ENCODE results near the gene BOC. TPM values are rescaled to one million over a fixed set of nuclear protein-coding genes. Genes with fewer than 3 reads are reported as not detected.

Gene BOC
- total and polyA plus RNA-seq, 5 experiments from 2014 or later = not detected

DNA sequence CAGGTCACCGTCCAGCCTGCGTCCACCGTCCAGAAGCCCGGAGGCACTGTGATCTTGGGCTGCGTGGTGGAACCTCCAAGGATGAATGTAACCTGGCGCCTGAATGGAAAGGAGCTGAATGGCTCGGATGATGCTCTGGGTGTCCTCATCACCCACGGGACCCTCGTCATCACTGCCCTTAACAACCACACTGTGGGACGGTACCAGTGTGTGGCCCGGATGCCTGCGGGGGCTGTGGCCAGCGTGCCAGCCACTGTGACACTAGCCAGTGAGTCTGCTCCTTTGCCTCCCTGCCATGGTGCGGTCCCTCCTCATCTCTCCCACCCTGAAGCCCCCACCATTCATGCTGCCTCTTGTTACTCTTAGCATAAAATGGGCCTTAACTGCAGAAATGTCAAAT lies 39.2 kb downstream of the BOC start:
- Mint-ChIP-seq H3K4me3 (no peak overlapping the region), H3K4me1 (peaks cover 0 to 3% (median 0%) of the 10 kb centered on the region in 4 donors), H3K9me3 (no peaks in the 10 kb centered on the region), H3K36me3 (no peaks in the 10 kb centered on the region), H3K27ac (no peak overlapping the region), H3K27me3 (peaks cover 0 to 15% (median 2%) of the 10 kb centered on the region in 5 donors)
- POLR2A ChIA-PET = no interaction called here
- DNase-seq (no peak), ATAC-seq (no peak)

DNA sequence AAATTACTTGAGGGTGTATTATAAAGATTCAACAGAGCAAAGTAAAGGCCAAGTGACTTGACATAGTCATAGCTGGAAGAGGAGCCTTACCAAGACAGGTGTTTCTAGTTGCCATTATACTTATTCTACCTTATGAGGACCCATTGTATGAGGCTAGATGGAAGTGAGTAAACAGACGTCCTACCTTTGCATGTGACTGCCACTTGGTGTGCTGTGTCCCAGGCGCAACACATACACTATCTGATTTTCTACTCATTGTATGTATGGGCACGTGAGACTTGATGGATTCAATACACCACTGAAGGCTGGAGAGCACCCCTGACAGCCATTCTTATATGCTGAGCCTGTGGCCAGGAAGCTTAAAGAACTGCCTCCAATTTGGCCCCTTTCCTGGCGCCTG lies 40.5 kb downstream of the BOC start:
- Mint-ChIP-seq H3K4me3 (no peak overlapping the region), H3K4me1 (peaks cover 0 to 3% (median 0%) of the 10 kb centered on the region in 4 donors), H3K36me3 (no peaks in the 10 kb centered on the region), H3K27me3 (peaks cover 0 to 10% (median 0%) of the 10 kb centered on the region in 5 donors), H3K27ac (no peak overlapping the region), H3K9me3 (no peaks in the 10 kb centered on the region)
- no peak for DNase-seq
- no peak for ATAC-seq
- POLR2A ChIA-PET = no interaction called here

DNA sequence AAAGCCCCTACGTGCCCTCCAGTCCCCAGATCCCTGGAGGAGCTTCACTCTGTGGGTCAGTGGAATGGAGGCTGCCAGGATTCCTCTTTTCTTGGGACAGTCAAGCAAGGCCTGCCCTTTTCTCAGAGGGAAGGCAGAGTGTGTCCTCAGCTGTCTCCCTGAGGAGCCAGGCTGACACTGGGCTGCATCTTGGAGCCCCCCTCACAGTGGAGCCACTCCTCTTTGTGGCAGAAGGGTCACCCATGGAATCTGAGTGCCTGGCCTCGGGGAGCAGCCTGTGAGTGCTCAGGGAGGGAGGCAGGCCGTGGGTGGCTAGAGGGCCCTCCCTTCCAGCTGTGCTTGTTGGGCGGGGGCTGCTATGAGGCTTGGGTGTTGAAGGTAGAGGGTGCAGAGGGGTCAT lies 41.2 kb downstream of the BOC start:
- H3K9me3 Mint-ChIP-seq = no peaks in the 10 kb centered on the region
- H3K4me1 Mint-ChIP-seq = peaks cover 0 to 3% (median 0%) of the 10 kb centered on the region in 4 donors
- no peak for ATAC-seq
- no peak overlapping the region for H3K27ac Mint-ChIP-seq
- H3K27me3 Mint-ChIP-seq = peaks cover 0 to 7% (median 0%) of the 10 kb centered on the region in 5 donors
- no peaks in the 10 kb centered on the region for H3K36me3 Mint-ChIP-seq
- POLR2A ChIA-PET = no interaction called here
- DNase-seq = no peak
- H3K4me3 Mint-ChIP-seq = no peak overlapping the region

- H3K9me3 Mint-ChIP-seq = no peaks in the 10 kb centered on the region
- POLR2A ChIA-PET = no interaction called here
- H3K4me1 Mint-ChIP-seq = peaks cover 0 to 3% (median 0%) of the 10 kb centered on the region in 4 donors
- H3K4me3 Mint-ChIP-seq = no peak overlapping the region
- H3K27ac Mint-ChIP-seq = no peak overlapping the region
- DNase-seq (no peak), ATAC-seq (no peak)
- H3K27me3 Mint-ChIP-seq = peaks cover 0 to 4% (median 0%) of the 10 kb centered on the region in 5 donors
- H3K36me3 Mint-ChIP-seq = no peaks in the 10 kb centered on the region
These were observed 42.3 kb downstream of the BOC start for GRCh38 chr3:113253702-113254101.

- H3K4me1 Mint-ChIP-seq = peaks cover 0 to 3% (median 0%) of the 10 kb centered on the region in 4 donors
- peaks cover 0 to 1% (median 0%) of the 10 kb centered on the region in 5 donors for H3K27me3 Mint-ChIP-seq
- no peak overlapping the region for H3K27ac Mint-ChIP-seq
- no peaks in the 10 kb centered on the region for H3K9me3 Mint-ChIP-seq
- H3K4me3 Mint-ChIP-seq = no peak overlapping the region
- POLR2A ChIA-PET = no interaction called here
- DNase-seq (no peak), ATAC-seq (no peak)
- no peaks in the 10 kb centered on the region for H3K36me3 Mint-ChIP-seq
These were observed 43.0 kb downstream of the BOC start for GRCh38 chr3:113254171-113254947.

GRCh38 chr3:113255100-113255853 lies 43.9 kb downstream of the BOC start:
- H3K4me3 Mint-ChIP-seq = no peak overlapping the region
- ATAC-seq = no peak
- no peaks in the 10 kb centered on the region for H3K9me3 Mint-ChIP-seq
- no peak overlapping the region for H3K27ac Mint-ChIP-seq
- POLR2A ChIA-PET = no interaction called here
- no peaks in the 10 kb centered on the region for H3K27me3 Mint-ChIP-seq
- no peaks in the 10 kb centered on the region for H3K36me3 Mint-ChIP-seq
- peaks cover 0 to 3% (median 0%) of the 10 kb centered on the region in 4 donors for H3K4me1 Mint-ChIP-seq
- DNase-seq = no peak

- peaks cover 0 to 2% (median 0%) of the 10 kb centered on the region in 5 donors for H3K27me3 Mint-ChIP-seq
- H3K4me1 Mint-ChIP-seq = peaks cover 0 to 3% (median 0%) of the 10 kb centered on the region in 4 donors
- DNase-seq = no peak
- POLR2A ChIA-PET = no interaction called here
- H3K9me3 Mint-ChIP-seq = no peaks in the 10 kb centered on the region
- no peak overlapping the region for H3K4me3 Mint-ChIP-seq
- no peak overlapping the region for H3K27ac Mint-ChIP-seq
- H3K36me3 Mint-ChIP-seq = no peaks in the 10 kb centered on the region
- no peak for ATAC-seq
These were observed 44.7 kb downstream of the BOC start for GRCh38 chr3:113255854-113256615.

GRCh38 chr3:113258361-113258760 lies 47.0 kb downstream of the BOC start:
- DNase-seq (no peak), ATAC-seq (no peak)
- POLR2A ChIA-PET = no interaction called here
- Mint-ChIP-seq H3K9me3 (no peaks in the 10 kb centered on the region), H3K27me3 (peaks cover 0 to 5% (median 2%) of the 10 kb centered on the region in 5 donors), H3K4me3 (no peak overlapping the region), H3K27ac (no peak overlapping the region), H3K36me3 (no peaks in the 10 kb centered on the region), H3K4me1 (peaks cover 0 to 3% (median 0%) of the 10 kb centered on the region in 4 donors)

GRCh38 chr3:113259196-113259595 lies 47.8 kb downstream of the BOC start:
- Mint-ChIP-seq H3K4me3 (no peak overlapping the region), H3K36me3 (no peaks in the 10 kb centered on the region), H3K9me3 (no peaks in the 10 kb centered on the region), H3K27ac (no peak overlapping the region), H3K27me3 (peaks cover 0 to 5% (median 2%) of the 10 kb centered on the region in 5 donors), H3K4me1 (no peaks in the 10 kb centered on the region)
- ATAC-seq = no peak
- DNase-seq = no peak
- POLR2A ChIA-PET = no interaction called here

DNA sequence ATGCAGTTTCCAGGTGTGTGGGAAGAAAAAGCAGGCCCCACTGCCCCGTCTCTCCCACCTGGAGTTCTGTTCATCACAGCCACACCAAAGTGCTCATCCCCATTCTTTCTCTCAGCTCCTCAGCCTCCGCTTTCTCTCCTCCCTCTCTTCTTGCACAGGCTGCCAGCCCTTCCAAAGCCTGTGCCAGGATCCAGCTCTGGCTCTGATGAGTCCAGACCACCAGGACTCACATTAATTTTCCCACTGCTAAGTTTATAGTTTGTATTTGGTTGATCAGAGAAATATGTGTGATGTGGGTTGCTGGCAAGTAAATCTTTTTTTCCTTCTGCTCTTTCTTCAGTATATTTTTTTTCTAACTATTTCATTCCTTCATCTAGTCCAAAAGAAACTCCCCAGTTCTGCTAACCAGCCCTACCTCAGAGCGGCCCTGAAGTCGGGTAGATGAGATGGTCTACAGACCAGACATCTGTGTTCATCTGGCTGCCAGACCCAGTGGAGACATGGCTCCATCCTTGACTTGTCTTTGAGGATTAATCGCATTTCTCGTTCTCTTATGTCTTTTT lies 49.8 kb downstream of the BOC start:
- H3K9me3 Mint-ChIP-seq = no peaks in the 10 kb centered on the region
- no peaks in the 10 kb centered on the region for H3K36me3 Mint-ChIP-seq
- DNase-seq (no peak), ATAC-seq (no peak)
- POLR2A ChIA-PET = no interaction called here
- no peak overlapping the region for H3K4me3 Mint-ChIP-seq
- no peaks in the 10 kb centered on the region for H3K4me1 Mint-ChIP-seq
- peaks cover 0 to 5% (median 2%) of the 10 kb centered on the region in 5 donors for H3K27me3 Mint-ChIP-seq
- no peak overlapping the region for H3K27ac Mint-ChIP-seq

GRCh38 chr3:113261626-113262303 lies 50.4 kb downstream of the BOC start:
- H3K27ac Mint-ChIP-seq = no peak overlapping the region
- ATAC-seq = no peak
- DNase-seq = no peak
- H3K4me1 Mint-ChIP-seq = no peaks in the 10 kb centered on the region
- POLR2A ChIA-PET = no interaction called here
- H3K36me3 Mint-ChIP-seq = no peaks in the 10 kb centered on the region
- H3K4me3 Mint-ChIP-seq = no peak overlapping the region
- H3K9me3 Mint-ChIP-seq = no peaks in the 10 kb centered on the region
- peaks cover 0 to 5% (median 2%) of the 10 kb centered on the region in 5 donors for H3K27me3 Mint-ChIP-seq

DNA sequence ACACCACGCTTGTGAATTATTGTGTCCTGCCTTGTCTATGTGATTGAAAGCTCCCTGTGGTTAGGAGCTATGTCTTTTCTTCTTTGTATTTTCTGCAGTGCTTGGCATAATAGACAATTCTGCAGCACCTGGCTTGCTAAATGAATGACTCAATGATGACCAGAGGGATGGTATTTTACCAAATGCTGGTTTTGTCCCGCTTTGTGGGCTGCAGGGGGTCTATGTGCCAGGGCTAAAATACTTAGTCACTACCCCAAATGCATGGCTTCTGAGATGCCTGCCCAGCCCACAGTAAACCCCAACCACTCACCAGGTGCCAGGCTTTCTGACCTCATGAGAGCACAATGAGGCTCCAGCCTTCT lies 50.9 kb downstream of the BOC start:
- Mint-ChIP-seq H3K27me3 (peaks cover 0 to 5% (median 2%) of the 10 kb centered on the region in 5 donors), H3K4me3 (no peak overlapping the region), H3K9me3 (no peaks in the 10 kb centered on the region), H3K36me3 (no peaks in the 10 kb centered on the region), H3K27ac (no peak overlapping the region), H3K4me1 (no peaks in the 10 kb centered on the region)
- ATAC-seq (no peak), DNase-seq (no peak)
- POLR2A ChIA-PET = no interaction called here
